NB4 (cell line): Measurements from ENCODE around the gene CYTH3.

ENCODE experiments used
- DNase-seq: peaks from one replicate; pipeline ENCODE4 v3.0.0; 2010; ENCODE audit warnings: low read depth
- H3K4me3 ChIP-seq: one replicate; pipeline ENCODE4 v1.5.1; 2011; ENCODE audit warnings: mild to moderate bottlenecking, low read depth, low read length, moderate library complexity
- MYC ChIP-seq: IDR thresholded peaks from 2 replicates; pipeline ENCODE4 v1.6.1; 2011; ENCODE audit warnings: low read depth, low read length
- POLR2A ChIP-seq: IDR thresholded peaks from 2 replicates; pipeline ENCODE4 v1.6.1; 2011; ENCODE audit warnings: mild to moderate bottlenecking; ENCODE audit not compliant: insufficient read length; ENCODE audit errors: extremely low read depth
- TF ChIP-seq, protein P1 (sequence below): IDR thresholded peaks from one replicate; pipeline ENCODE4 v1.5.1; 2012; ENCODE audit warnings: low read depth, low read length
- TF ChIP-seq, protein P2 (sequence below): IDR thresholded peaks from 2 replicates; pipeline ENCODE4 v1.6.1; 2011; ENCODE audit warnings: low read depth, low read length

CYTH3 gene

DNA sequence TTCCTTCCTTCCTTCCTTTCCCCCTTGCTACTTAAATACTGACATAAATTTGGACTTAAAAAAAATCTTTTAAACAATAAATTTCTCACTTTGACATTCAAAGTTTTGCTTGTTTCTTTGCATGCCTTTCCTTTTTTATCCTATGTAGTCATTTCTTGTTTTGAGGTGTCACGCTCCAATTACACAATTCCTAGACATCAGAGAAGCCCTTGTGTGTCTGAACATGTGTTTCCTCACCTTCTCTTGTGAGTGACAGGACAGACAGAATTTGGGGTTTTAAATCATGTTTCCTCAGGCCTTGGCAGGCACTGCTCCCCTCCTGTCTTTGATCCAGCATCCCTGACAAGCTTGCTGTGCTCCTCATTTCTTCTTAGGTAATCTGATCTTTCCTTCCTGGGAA, 91.3 kb downstream of the CYTH3 start:
- peak; percentile 37 for DNase-seq
- no peak overlapping the region for H3K4me3 ChIP-seq
- TF ChIP-seq POLR2A (no peak), MYC (no peak)
- TF ChIP-seq, protein P1, sequence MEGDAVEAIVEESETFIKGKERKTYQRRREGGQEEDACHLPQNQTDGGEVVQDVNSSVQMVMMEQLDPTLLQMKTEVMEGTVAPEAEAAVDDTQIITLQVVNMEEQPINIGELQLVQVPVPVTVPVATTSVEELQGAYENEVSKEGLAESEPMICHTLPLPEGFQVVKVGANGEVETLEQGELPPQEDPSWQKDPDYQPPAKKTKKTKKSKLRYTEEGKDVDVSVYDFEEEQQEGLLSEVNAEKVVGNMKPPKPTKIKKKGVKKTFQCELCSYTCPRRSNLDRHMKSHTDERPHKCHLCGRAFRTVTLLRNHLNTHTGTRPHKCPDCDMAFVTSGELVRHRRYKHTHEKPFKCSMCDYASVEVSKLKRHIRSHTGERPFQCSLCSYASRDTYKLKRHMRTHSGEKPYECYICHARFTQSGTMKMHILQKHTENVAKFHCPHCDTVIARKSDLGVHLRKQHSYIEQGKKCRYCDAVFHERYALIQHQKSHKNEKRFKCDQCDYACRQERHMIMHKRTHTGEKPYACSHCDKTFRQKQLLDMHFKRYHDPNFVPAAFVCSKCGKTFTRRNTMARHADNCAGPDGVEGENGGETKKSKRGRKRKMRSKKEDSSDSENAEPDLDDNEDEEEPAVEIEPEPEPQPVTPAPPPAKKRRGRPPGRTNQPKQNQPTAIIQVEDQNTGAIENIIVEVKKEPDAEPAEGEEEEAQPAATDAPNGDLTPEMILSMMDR: no peak
- TF ChIP-seq, protein P2, sequence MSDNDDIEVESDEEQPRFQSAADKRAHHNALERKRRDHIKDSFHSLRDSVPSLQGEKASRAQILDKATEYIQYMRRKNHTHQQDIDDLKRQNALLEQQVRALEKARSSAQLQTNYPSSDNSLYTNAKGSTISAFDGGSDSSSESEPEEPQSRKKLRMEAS: no peak

DNA sequence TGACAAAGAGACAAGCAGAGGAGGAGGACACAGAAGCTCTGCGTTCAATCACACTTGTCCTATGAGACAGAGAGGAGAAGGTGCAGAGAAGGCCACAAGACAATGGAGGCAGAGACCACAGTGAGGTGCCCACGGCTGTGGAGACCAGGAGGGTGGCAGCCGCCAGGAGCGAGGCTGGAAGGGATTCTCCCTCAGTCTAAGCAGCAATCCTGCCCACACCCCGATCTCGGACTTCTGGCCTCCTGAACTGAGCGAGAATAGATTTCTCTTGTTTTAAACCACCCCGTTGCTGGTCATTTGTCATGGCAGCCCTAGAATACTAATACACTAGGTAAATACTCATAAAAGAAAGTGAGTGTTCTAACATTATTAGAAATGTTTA, 92.1 kb downstream of the CYTH3 start:
- no peak overlapping the region for H3K4me3 ChIP-seq
- DNase-seq: no peak
- TF ChIP-seq POLR2A: no peak
- no peak for TF ChIP-seq MYC
- TF ChIP-seq, protein P2: no peak
- TF ChIP-seq, protein P1: no peak

DNA sequence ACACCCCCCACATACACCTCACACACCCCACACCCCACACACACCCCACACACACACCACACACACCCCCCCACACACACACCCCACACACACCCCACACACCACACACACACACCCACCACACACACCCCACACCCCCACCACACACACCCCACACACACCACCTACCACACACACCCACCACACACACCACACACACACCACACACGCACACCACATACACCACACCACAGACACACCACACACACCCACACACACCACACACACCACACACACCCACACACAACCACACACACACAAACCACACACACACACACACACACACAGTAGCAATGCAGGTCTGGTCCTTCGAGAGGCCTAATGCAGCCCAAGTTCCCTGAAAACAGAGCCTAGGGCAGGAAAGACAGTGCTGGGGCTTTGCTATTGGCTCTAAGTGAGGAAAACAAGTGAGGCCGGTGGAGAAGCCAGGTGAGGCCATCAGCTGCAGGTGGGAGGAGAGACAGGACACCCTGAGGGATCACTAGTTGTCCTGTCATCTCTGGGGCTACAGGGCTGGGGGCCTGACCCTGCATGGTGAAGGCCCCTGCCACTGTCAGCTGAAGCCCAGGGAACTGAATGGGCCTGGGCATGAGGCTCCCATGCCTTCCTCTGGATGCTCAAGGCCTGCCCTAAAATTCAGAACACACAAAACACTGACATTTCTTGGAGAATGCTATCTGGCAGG, 92.6 kb downstream of the CYTH3 start:
- no peak for DNase-seq
- H3K4me3 ChIP-seq: no peak overlapping the region
- TF ChIP-seq, protein P1: no peak
- TF ChIP-seq, protein P2: no peak
- TF ChIP-seq MYC (no peak), POLR2A (no peak)

DNA sequence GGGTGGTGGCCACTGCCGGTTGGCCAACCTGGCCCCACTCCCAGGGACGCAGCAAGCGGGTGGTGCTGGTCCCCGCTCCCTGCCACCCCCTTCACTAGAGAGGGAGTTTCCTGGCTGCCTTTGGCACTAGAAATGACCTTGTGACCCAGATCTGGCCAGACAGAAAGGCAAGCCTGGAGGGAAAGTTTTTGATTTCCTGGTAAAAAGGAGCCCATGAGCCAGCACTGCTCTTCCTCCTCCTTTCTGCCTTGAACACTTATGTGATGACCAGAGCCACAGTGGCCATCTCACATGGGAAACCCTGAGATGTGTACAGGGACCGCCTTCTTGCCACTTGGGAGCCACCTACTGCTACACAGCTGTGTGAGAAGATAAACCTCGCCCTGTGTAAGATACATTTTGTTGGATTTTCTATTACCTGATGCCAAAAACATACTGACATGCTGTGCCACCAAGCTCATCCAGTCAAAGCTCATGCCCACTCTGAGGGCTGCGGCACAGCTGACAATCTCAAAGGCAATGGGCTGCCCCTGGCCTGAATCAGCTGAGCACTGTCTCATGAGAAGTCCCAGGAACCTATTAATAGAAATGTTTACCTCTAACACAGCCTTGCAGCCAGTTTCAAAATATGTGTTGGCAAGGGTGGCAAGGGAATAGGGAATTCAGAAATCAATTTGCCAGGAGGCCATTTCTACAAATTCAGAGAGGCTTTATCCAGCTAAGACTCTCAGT, 94.0 kb downstream of the CYTH3 start:
- TF ChIP-seq POLR2A: no peak
- no peak for TF ChIP-seq MYC
- TF ChIP-seq, protein P1: no peak
- TF ChIP-seq, protein P2: no peak
- H3K4me3 ChIP-seq: no peak overlapping the region
- no peak for DNase-seq

DNA sequence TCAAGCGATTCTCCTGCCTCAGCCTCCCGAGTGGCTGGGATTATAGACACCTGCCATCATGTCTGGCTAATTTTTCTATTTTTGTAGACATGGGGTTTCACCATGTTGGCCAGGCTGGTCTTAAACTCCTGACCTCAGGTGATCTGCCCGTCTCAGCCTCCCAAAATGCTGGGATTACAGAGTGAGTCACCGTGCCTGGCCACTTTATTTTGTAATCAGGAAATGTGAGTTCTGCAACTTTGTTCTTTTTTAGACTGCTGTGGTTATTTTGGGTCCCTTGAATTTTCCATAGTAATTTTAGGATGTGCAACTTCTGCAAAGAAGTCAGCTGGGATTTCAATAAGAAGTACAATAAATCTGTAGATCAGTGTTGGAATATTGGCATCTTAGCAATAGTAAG, 96.8 kb downstream of the CYTH3 start:
- TF ChIP-seq MYC: no peak
- TF ChIP-seq POLR2A: no peak
- TF ChIP-seq, protein P1: no peak
- TF ChIP-seq, protein P2: no peak
- DNase-seq: peak; percentile 87
- H3K4me3 ChIP-seq: no peak overlapping the region
